WTC11 (cell line): ENCODE measurements around the gene ANAPC7.

ENCODE experiments used
- CBFB ChIP-seq: sonication (generic); formaldehyde crosslinking; IDR thresholded peaks from 2 replicates; pipeline ENCODE4 v1.8.1; 2022; ENCODE audit warnings: mild to moderate bottlenecking, low read depth, missing genetic modification reagents
- CREB1 ChIP-seq: sonication (generic); formaldehyde crosslinking; IDR thresholded peaks from 2 replicates; pipeline ENCODE4 v1.8.0; 2023; ENCODE audit warnings: mild to moderate bottlenecking, missing genetic modification reagents
- JUN ChIP-seq: sonication (generic); formaldehyde crosslinking; IDR thresholded peaks from 2 replicates; pipeline ENCODE4 v1.8.0; 2023; ENCODE audit warnings: mild to moderate bottlenecking, missing genetic modification reagents

- no peak for TF ChIP-seq CBFB (CRISPR knock-in tag)
- TF ChIP-seq CREB1 (CRISPR knock-in tag) = no peak
- TF ChIP-seq JUN (CRISPR knock-in tag) = no peak
Observed at GRCh38 chr12:110354172-110354780, 49.2 kb downstream of the ANAPC7 start.
